ENCODE results near the gene SNX30.

SNX30 gene

GRCh38 chr9:112872019-112872418 lies 121.5 kb downstream of the SNX30 start:
- in situ Hi-C loops (cut with HindIII; ENCODE audit: low pct_unique_long_range_greater_than_20kb, low sequenced_read_pairs) = no loop called here
- no peak for TF ChIP-seq JUND (IDR thresholded peaks at IDR 0.05; ENCODE audit: low read depth)
- no peak for DNase-seq (ENCODE audit: low read depth in 1 of 2, low spot score in 1 of 2)

GRCh38 chr9:112873773-112874405 lies 123.3 kb downstream of the SNX30 start:
- in situ Hi-C loops (cut with HindIII; ENCODE audit: low pct_unique_long_range_greater_than_20kb, low sequenced_read_pairs) = no loop called here
- no peak for TF ChIP-seq JUND (IDR thresholded peaks at IDR 0.05; ENCODE audit: low read depth)
- no peak for DNase-seq (ENCODE audit: low read depth in 1 of 2, low spot score in 1 of 2)

- DNase-seq (ENCODE audit: low read depth in 1 of 2, low spot score in 1 of 2) = no peak
- TF ChIP-seq JUND (IDR thresholded peaks at IDR 0.05; ENCODE audit: low read depth) = no peak
- in situ Hi-C loops (cut with HindIII; ENCODE audit: low pct_unique_long_range_greater_than_20kb, low sequenced_read_pairs) = no loop called here
Measured at GRCh38 chr9:112878752-112879151, 128.2 kb downstream of the SNX30 start.

GRCh38 chr9:112880650-112881049 lies 130.1 kb downstream of the SNX30 start:
- no peak for TF ChIP-seq JUND (IDR thresholded peaks at IDR 0.05; ENCODE audit: low read depth)
- in situ Hi-C loops (cut with HindIII; ENCODE audit: low pct_unique_long_range_greater_than_20kb, low sequenced_read_pairs) = no loop called here
- DNase-seq (ENCODE audit: low read depth in 1 of 2, low spot score in 1 of 2) = no peak

- in situ Hi-C loops (cut with HindIII; ENCODE audit: low pct_unique_long_range_greater_than_20kb, low sequenced_read_pairs) = no loop called here
- TF ChIP-seq JUND (IDR thresholded peaks at IDR 0.05; ENCODE audit: low read depth) = no peak
- no peak for DNase-seq (ENCODE audit: low read depth in 1 of 2, low spot score in 1 of 2)
Measured at GRCh38 chr9:112881331-112881730, 130.8 kb downstream of the SNX30 start.

GRCh38 chr9:112884101-112884500 lies 133.5 kb downstream of the SNX30 start:
- peak; percentile 70 to 83 for DNase-seq (ENCODE audit: low read depth in 1 of 2, low spot score in 1 of 2)
- in situ Hi-C loops (cut with HindIII; ENCODE audit: low pct_unique_long_range_greater_than_20kb, low sequenced_read_pairs) = no loop called here

GRCh38 chr9:112884721-112885120 lies 134.2 kb downstream of the SNX30 start:
- TF ChIP-seq JUND (IDR thresholded peaks at IDR 0.05; ENCODE audit: low read depth) = no peak
- in situ Hi-C loops (cut with HindIII; ENCODE audit: low pct_unique_long_range_greater_than_20kb, low sequenced_read_pairs) = no loop called here
- DNase-seq (ENCODE audit: low read depth in 1 of 2, low spot score in 1 of 2) = no peak

More at GRCh38 chr9:112884101-112884500, 133.5 kb downstream of the SNX30 start:
- no peak for TF ChIP-seq JUND (IDR thresholded peaks at IDR 0.05; ENCODE audit: low read depth)

GRCh38 chr9:112885324-112885723 lies 134.8 kb downstream of the SNX30 start:
- in situ Hi-C loops (cut with HindIII; ENCODE audit: low pct_unique_long_range_greater_than_20kb, low sequenced_read_pairs) = no loop called here
- no peak for TF ChIP-seq JUND (IDR thresholded peaks at IDR 0.05; ENCODE audit: low read depth)

GRCh38 chr9:112886351-112886750 lies 135.8 kb downstream of the SNX30 start:
- DNase-seq (ENCODE audit: low read depth in 1 of 2, low spot score in 1 of 2) = peak in 1 of 2 experiments; percentile 75
- in situ Hi-C loops (cut with HindIII; ENCODE audit: low pct_unique_long_range_greater_than_20kb, low sequenced_read_pairs) = no loop called here
- no peak for TF ChIP-seq JUND (IDR thresholded peaks at IDR 0.05; ENCODE audit: low read depth)

More at GRCh38 chr9:112885324-112885723, 134.8 kb downstream of the SNX30 start:
- no peak for DNase-seq (ENCODE audit: low read depth in 1 of 2, low spot score in 1 of 2)

GRCh38 chr9:112887381-112887780 lies 136.8 kb downstream of the SNX30 start:
- in situ Hi-C loops (cut with HindIII; ENCODE audit: low pct_unique_long_range_greater_than_20kb, low sequenced_read_pairs) = no loop called here
- DNase-seq (ENCODE audit: low read depth in 1 of 2, low spot score in 1 of 2) = peak in 1 of 2 experiments; percentile 37
- no peak for TF ChIP-seq JUND (IDR thresholded peaks at IDR 0.05; ENCODE audit: low read depth)

GRCh38 chr9:112890106-112891081 lies 139.8 kb downstream of the SNX30 start, which contains the start of gene SLC46A2:
TSS of gene SLC46A2 (minus strand) at chr9:112890876. CDS start at chr9:112890681, 195 bp downstream.
- peak; percentile 58 to 63 for DNase-seq (ENCODE audit: low read depth in 1 of 2, low spot score in 1 of 2)
- no peak for TF ChIP-seq JUND (IDR thresholded peaks at IDR 0.05; ENCODE audit: low read depth)
- in situ Hi-C loops (cut with HindIII; ENCODE audit: low pct_unique_long_range_greater_than_20kb, low sequenced_read_pairs) = no loop called here

- in situ Hi-C loops (cut with HindIII; ENCODE audit: low pct_unique_long_range_greater_than_20kb, low sequenced_read_pairs) = no loop called here
- TF ChIP-seq JUND (IDR thresholded peaks at IDR 0.05; ENCODE audit: low read depth) = no peak
- DNase-seq (ENCODE audit: low read depth in 1 of 2, low spot score in 1 of 2) = no peak
Measured at GRCh38 chr9:112891521-112891920, 141.0 kb downstream of the SNX30 start.

- TF ChIP-seq JUND (IDR thresholded peaks at IDR 0.05; ENCODE audit: low read depth) = no peak
- in situ Hi-C loops (cut with HindIII; ENCODE audit: low pct_unique_long_range_greater_than_20kb, low sequenced_read_pairs) = no loop called here
- no peak for DNase-seq (ENCODE audit: low read depth in 1 of 2, low spot score in 1 of 2)
Measured at GRCh38 chr9:112892981-112893380, 142.4 kb downstream of the SNX30 start.

Data from T47D (cell line).